NB4 (cell line): ENCODE results near the gene OTUD7B.

Source experiments
- MYC ChIP-seq: IDR thresholded peaks from 2 replicates; pipeline ENCODE4 v1.6.1; 2011; ENCODE audit warnings: low read depth, low read length
- POLR2A ChIP-seq: IDR thresholded peaks from 2 replicates; pipeline ENCODE4 v1.6.1; 2011; ENCODE audit warnings: mild to moderate bottlenecking; ENCODE audit not compliant: insufficient read length; ENCODE audit errors: extremely low read depth
- TF ChIP-seq, protein P1 (sequence below): IDR thresholded peaks from one replicate; pipeline ENCODE4 v1.5.1; 2012; ENCODE audit warnings: low read depth, low read length

DNA sequence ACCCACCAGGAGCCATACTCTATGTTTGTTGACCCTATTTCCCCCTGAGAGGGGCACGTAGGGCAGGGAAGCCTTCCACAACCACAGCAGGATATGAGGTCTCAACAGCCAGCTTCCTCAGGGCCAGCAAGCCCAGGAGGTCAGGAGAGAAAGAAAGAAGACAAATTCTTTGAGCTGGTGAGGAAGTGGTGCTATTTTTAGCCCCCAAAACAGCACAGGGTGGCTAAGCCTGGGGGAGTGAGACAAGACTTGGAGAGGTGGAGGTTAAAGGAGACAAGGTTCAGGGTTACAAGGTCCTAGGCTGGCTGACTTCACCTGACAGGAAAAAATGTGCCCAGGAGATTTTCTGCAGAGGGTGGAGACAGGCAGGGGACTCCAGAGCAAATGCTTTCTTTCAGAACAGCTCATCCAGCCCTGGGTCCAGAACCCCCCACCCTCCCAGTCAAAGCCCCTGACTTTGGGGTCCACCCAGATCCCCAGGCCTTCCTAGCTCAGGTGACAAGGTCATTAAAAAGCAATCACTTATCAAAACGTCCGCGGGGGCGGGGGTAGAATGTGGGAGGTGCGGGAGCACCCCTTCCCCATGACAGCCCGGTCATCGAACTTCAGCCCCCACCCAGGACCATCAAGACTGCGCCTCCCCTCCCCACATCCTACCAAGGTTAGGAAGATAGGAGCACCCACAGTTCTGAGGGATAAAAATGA lies 94.2 kb downstream of the OTUD7B start:
- TF ChIP-seq, protein P1, sequence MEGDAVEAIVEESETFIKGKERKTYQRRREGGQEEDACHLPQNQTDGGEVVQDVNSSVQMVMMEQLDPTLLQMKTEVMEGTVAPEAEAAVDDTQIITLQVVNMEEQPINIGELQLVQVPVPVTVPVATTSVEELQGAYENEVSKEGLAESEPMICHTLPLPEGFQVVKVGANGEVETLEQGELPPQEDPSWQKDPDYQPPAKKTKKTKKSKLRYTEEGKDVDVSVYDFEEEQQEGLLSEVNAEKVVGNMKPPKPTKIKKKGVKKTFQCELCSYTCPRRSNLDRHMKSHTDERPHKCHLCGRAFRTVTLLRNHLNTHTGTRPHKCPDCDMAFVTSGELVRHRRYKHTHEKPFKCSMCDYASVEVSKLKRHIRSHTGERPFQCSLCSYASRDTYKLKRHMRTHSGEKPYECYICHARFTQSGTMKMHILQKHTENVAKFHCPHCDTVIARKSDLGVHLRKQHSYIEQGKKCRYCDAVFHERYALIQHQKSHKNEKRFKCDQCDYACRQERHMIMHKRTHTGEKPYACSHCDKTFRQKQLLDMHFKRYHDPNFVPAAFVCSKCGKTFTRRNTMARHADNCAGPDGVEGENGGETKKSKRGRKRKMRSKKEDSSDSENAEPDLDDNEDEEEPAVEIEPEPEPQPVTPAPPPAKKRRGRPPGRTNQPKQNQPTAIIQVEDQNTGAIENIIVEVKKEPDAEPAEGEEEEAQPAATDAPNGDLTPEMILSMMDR, result no peak
- TF ChIP-seq POLR2A (no peak), MYC (no peak)
